IPS-NIHi7 (cell line): ENCODE measurements around the gene RIOK2.

ENCODE experiments used
- DNase-seq: peaks from one replicate; pipeline ENCODE4 v3.0.0; 2012; ENCODE audit warnings: mixed read lengths; ENCODE audit errors: extremely low spot score

The RIOK2 gene

GRCh38 chr5:97167435-97167834, 15.6 kb downstream of the RIOK2 start:
- no peak for DNase-seq

GRCh38 chr5:97165726-97166125, 17.3 kb downstream of the RIOK2 start:
- no peak for DNase-seq

GRCh38 chr5:97164846-97165245, 18.2 kb downstream of the RIOK2 start:
- no peak for DNase-seq

GRCh38 chr5:97163790-97164285, 19.2 kb downstream of the RIOK2 start:
- no peak for DNase-seq

GRCh38 chr5:97163360-97163764, 19.7 kb downstream of the RIOK2 start:
- DNase-seq, result no peak

- DNase-seq, result peak; percentile 47
Observed at GRCh38 chr5:97162045-97162444, 21.0 kb downstream of the RIOK2 start.

DNA sequence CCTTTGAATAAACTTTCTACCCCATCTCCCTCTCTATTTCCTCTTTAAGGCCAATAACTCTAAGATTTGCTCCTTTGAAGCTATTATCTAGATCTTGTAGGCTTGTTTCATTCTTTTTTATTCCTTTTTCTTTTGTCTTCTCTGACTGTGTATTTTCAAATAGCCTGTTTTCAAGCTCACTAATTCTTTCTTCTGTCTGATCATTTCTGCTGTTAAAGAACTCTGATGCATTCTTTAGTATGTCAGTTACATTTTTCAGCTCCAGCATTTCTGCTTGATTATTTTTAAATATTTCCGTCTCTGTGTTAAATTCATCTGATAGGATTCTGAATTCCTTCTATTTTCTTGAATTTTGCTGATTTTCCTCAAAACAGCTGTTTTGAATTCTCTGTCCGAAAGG, 25.4 kb downstream of the RIOK2 start:
- DNase-seq, result no peak

GRCh38 chr5:97151370-97151769, 31.7 kb downstream of the RIOK2 start:
- DNase-seq, result no peak

- DNase-seq, result no peak
Observed at GRCh38 chr5:97150401-97150800, 32.6 kb downstream of the RIOK2 start.

DNA sequence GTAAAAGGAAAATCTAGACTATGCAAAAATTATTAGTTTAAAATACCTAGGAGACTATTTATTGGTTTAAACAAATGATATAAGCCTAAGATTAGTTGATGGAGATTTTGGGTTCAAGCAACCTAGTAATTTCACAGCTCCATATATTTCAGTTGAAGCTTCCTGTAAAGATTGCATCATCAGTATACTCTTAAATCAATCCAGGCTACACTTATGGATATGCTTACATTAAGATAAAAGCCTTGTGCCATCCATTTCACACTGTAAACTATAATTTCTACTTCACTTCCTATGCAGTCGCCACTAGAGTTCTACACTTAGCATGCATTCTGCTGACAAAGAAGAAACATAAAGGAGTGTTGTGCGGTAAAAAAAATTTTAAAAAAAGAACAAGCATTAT, 33.3 kb downstream of the RIOK2 start:
- DNase-seq, result no peak

GRCh38 chr5:97148288-97148687, 34.8 kb downstream of the RIOK2 start:
- DNase-seq, result no peak

DNA sequence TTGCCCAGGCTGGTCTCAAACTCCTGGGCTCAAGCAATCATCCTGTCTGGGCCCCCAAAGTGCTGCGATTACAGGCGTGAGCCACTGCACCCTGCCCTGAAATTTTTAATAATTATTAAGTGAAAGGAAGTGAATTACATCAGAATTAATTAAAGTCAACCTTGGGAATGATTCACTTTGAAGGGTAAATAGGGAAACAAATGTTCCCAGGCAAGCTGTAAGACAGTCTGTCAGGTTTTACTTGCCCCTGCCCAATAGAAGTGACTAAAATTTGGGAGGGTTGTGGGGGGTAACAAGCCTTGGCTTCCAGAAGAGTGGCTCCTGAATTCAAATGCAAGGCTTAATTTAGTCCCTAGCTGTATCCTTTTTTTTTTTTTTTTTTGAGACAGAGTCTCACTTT, 39.3 kb downstream of the RIOK2 start:
- DNase-seq, result no peak

- peak; percentile 76 for DNase-seq
Observed at GRCh38 chr5:97142521-97143254, 40.4 kb downstream of the RIOK2 start, which contains the start of gene LIX1. Gene LIX1 (minus strand): TSS chr5:97142611. CDS start chr5:97142576, 35 bp downstream.

DNA sequence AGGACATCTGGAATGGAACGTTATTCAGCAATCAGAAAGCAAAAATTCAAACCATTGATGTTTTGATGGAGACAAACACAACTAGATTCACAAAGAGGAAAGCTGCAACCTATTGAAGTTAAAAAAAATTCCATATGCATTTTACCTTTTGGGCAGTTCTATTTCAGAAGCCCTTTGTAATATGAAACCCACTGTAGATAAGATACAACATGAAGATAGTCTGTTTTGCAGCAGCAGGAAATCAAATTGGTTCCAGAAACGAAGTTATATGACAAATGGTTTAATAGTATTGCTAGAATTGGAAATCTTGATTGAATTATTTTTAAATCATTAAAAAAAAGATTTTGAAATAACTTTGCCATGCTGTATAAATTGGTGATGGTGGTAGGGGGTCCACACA, 41.5 kb downstream of the RIOK2 start:
- no peak for DNase-seq

GRCh38 chr5:97141031-97141430, 42.0 kb downstream of the RIOK2 start:
- DNase-seq, result no peak

- DNase-seq, result peak; percentile 26
Observed at GRCh38 chr5:97140250-97140649, 42.8 kb downstream of the RIOK2 start.

- DNase-seq, result no peak
Observed at GRCh38 chr5:97136475-97136874, 46.6 kb downstream of the RIOK2 start.

DNA sequence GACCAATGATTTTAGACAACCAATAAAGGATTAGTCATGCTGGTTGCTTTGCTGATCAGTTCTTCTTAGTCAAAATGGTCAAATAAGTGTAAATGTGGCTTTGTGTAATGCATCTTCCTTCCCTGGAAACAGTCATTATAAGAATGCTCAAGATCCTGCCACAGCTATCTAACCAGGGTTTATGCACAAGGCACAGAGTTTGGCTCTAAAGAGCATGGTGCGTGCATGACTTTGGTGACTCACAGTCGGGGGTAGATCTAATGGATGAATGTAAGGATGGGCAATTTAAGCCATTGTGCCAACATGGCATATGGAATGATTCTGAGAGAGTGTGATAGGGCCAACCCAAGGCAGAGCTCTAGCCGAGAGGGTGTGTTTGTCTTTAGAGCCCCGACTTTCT, 47.2 kb downstream of the RIOK2 start:
- no peak for DNase-seq

- peak; percentile 47 for DNase-seq
Observed at GRCh38 chr5:97134634-97135033, 48.4 kb downstream of the RIOK2 start.

DNA sequence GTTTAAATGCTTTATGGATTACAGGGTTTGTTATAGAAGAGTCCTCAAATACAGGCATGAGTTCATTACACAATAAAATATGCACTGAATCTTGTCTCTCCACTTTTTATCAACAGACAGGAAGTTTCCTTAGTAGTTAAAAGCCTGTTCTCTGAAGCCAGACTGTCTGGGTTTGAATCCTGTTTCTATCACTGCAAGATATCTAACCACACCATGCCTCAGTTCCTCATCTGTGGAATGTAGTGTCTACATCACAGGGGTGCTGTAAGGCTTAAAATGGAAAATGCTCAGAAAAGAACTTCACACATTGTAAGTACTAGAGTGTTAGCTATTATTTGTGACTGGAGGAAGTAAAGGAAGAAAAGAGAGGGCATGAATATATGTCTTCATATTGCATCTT, 49.9 kb downstream of the RIOK2 start:
- no peak for DNase-seq

DNA sequence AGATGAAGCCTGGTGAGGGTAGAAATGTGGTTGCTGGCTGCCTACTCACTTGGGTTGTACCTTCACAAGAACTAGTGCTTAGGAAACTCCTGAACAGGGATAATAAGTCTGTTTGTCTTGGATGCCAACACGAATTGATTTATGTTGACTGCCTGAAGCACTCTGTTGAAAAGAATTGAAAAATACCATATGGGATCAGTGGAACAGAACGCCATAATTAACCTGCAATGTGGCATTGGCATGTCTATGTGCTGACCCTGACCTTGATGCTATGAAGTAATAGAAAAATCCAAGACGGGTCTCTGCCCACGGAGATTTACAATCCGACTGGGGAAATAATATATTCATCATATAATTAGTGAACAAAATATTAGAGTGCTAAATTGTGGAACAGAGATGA, 51.1 kb downstream of the RIOK2 start:
- DNase-seq, result no peak

GRCh38 chr5:97131139-97131710, 51.8 kb downstream of the RIOK2 start:
- no peak for DNase-seq

DNA sequence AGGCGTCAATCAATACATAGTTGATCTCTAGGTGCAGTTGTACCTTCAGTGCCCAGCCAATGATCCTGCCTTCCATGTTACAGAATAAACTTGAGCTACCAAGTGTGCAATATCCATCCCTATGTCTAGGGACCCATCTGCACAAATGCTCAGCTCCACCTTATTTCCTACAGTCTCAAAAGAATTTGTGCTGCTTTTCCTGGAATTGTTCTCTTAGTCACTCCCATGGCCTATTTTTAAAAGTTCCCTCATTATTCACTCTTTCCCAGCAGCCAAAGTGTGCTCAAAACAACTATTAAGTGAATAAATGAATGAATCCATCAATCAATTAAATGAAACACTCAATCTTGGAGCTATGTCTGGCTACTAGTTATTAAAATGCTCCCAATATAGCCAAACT, 55.3 kb downstream of the RIOK2 start:
- no peak for DNase-seq
